H1 (cell line): ENCODE data around the gene SMG7. TPM values are rescaled to one million over a fixed set of nuclear protein-coding genes. Genes with fewer than 3 reads are reported as not detected.

Experiments
- SIRT6 ChIP-seq: IDR thresholded peaks from one replicate; pipeline ENCODE4 v1.7.1; 2012; ENCODE audit warnings: low read length, inconsistent platforms
- polyA plus RNA-seq, 7 experiments: library from polyadenylated mRNA; depleted of rRNA in 3 of 7; stranded (reverse) in 5 of 7; unstranded in 2 of 7; fragments of >200 nt in 5 of 7; fragments of 200-250 nt in 2 of 7; gene quantifications; 1 replicate in 5 of 7; 2 replicates in 1 of 7; 4 replicates in 1 of 7; pipeline versions ENCODE4 v1.2.1 to v1.2.3, GENCODE V29; 2011 to 2013; ENCODE audit warnings: missing spikeins in 2 of 7, mixed read lengths in 2 of 7
- total RNA-seq: library from RNA; stranded (reverse); fragmentation: NEBNext Ultra II Directional; extraction: Animal tissue kit (Norgen Biotek cat#: 25700); gene quantifications from 2 replicates; pipeline ENCODE4 v1.2.1, GENCODE V29; 2021
- TF ChIP-seq, protein P1 (sequence below): fragments of 300-600 bp; sonication (generic); IDR thresholded peaks from 2 replicates; pipeline ENCODE4 v1.7.1; 2012; ENCODE audit warnings: low read length, moderate library complexity, mild to moderate bottlenecking, inconsistent platforms; ENCODE audit not compliant: insufficient replicate concordance

Gene SMG7
- total and polyA plus RNA-seq, 2 of the 8 experiments (the other 6 are each of a cell fraction or from before 2014, with no cell fraction given) = 39.3 to 65.6 TPM

DNA sequence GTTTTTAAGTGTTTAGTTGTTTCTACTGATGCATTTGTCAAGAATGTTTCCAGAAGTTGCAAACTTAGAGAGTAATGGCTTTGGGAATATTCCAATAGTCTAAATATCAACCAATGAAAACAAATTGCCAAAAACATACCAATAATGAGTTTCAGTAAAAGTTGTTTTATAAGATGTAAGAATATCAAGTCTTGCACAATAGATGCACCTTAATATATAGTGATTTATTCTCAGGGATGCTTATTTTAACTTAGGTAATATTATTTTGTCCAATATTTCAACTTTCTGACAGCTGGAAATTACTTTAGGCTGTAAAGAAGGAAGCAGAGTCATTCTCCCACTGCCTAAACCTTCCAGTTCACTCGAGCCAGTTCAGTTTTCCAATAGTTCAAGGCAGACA, 48.8 kb upstream of the SMG7 start (continued):
- TF ChIP-seq, protein P1, sequence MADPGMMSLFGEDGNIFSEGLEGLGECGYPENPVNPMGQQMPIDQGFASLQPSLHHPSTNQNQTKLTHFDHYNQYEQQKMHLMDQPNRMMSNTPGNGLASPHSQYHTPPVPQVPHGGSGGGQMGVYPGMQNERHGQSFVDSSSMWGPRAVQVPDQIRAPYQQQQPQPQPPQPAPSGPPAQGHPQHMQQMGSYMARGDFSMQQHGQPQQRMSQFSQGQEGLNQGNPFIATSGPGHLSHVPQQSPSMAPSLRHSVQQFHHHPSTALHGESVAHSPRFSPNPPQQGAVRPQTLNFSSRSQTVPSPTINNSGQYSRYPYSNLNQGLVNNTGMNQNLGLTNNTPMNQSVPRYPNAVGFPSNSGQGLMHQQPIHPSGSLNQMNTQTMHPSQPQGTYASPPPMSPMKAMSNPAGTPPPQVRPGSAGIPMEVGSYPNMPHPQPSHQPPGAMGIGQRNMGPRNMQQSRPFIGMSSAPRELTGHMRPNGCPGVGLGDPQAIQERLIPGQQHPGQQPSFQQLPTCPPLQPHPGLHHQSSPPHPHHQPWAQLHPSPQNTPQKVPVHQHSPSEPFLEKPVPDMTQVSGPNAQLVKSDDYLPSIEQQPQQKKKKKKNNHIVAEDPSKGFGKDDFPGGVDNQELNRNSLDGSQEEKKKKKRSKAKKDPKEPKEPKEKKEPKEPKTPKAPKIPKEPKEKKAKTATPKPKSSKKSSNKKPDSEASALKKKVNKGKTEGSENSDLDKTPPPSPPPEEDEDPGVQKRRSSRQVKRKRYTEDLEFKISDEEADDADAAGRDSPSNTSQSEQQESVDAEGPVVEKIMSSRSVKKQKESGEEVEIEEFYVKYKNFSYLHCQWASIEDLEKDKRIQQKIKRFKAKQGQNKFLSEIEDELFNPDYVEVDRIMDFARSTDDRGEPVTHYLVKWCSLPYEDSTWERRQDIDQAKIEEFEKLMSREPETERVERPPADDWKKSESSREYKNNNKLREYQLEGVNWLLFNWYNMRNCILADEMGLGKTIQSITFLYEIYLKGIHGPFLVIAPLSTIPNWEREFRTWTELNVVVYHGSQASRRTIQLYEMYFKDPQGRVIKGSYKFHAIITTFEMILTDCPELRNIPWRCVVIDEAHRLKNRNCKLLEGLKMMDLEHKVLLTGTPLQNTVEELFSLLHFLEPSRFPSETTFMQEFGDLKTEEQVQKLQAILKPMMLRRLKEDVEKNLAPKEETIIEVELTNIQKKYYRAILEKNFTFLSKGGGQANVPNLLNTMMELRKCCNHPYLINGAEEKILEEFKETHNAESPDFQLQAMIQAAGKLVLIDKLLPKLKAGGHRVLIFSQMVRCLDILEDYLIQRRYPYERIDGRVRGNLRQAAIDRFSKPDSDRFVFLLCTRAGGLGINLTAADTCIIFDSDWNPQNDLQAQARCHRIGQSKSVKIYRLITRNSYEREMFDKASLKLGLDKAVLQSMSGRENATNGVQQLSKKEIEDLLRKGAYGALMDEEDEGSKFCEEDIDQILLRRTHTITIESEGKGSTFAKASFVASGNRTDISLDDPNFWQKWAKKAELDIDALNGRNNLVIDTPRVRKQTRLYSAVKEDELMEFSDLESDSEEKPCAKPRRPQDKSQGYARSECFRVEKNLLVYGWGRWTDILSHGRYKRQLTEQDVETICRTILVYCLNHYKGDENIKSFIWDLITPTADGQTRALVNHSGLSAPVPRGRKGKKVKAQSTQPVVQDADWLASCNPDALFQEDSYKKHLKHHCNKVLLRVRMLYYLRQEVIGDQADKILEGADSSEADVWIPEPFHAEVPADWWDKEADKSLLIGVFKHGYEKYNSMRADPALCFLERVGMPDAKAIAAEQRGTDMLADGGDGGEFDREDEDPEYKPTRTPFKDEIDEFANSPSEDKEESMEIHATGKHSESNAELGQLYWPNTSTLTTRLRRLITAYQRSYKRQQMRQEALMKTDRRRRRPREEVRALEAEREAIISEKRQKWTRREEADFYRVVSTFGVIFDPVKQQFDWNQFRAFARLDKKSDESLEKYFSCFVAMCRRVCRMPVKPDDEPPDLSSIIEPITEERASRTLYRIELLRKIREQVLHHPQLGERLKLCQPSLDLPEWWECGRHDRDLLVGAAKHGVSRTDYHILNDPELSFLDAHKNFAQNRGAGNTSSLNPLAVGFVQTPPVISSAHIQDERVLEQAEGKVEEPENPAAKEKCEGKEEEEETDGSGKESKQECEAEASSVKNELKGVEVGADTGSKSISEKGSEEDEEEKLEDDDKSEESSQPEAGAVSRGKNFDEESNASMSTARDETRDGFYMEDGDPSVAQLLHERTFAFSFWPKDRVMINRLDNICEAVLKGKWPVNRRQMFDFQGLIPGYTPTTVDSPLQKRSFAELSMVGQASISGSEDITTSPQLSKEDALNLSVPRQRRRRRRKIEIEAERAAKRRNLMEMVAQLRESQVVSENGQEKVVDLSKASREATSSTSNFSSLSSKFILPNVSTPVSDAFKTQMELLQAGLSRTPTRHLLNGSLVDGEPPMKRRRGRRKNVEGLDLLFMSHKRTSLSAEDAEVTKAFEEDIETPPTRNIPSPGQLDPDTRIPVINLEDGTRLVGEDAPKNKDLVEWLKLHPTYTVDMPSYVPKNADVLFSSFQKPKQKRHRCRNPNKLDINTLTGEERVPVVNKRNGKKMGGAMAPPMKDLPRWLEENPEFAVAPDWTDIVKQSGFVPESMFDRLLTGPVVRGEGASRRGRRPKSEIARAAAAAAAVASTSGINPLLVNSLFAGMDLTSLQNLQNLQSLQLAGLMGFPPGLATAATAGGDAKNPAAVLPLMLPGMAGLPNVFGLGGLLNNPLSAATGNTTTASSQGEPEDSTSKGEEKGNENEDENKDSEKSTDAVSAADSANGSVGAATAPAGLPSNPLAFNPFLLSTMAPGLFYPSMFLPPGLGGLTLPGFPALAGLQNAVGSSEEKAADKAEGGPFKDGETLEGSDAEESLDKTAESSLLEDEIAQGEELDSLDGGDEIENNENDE = no peak
- no peak for TF ChIP-seq SIRT6
- TF ChIP-seq, all 59 proteins: peak for 0
